Measurements from ENCODE around the gene ME3. TPM values are rescaled to one million over a fixed set of nuclear protein-coding genes. Genes with fewer than 3 reads are reported as not detected.

ME3 gene
- total RNA-seq, 1 experiment from 2014 or later = 0.83 TPM

- Histone ChIP-seq H3K27me3 (ENCODE audit: control insufficient read depth, insufficient read depth, low read length) (no peaks in the 10 kb centered on the region), H3K36me3 (replicated peaks; ENCODE audit: control insufficient read depth, insufficient read depth, low read length) (no peaks in the 10 kb centered on the region), H3K4me3 (ENCODE audit: insufficient read depth, low read depth, low read length) (no peak overlapping the region)
- DNase-seq = no peak
These were observed 196.1 kb downstream of the ME3 start for GRCh38 chr11:86476109-86476861.

GRCh38 chr11:86475027-86475426 lies 197.4 kb downstream of the ME3 start:
- no peak for DNase-seq
- Histone ChIP-seq H3K4me3 (ENCODE audit: insufficient read depth, low read depth, low read length) (no peak overlapping the region), H3K36me3 (replicated peaks; ENCODE audit: control insufficient read depth, insufficient read depth, low read length) (no peaks in the 10 kb centered on the region), H3K27me3 (ENCODE audit: control insufficient read depth, insufficient read depth, low read length) (no peaks in the 10 kb centered on the region)

GRCh38 chr11:86473991-86474833 lies 198.2 kb downstream of the ME3 start:
- no peaks in the 10 kb centered on the region for H3K27me3 ChIP-seq (ENCODE audit: control insufficient read depth, insufficient read depth, low read length)
- no peak overlapping the region for H3K4me3 ChIP-seq (ENCODE audit: insufficient read depth, low read depth, low read length)
- no peaks in the 10 kb centered on the region for H3K36me3 ChIP-seq (replicated peaks; ENCODE audit: control insufficient read depth, insufficient read depth, low read length)
- no peak for DNase-seq

GRCh38 chr11:86469491-86470388 lies 202.7 kb downstream of the ME3 start:
- no peaks in the 10 kb centered on the region for H3K36me3 ChIP-seq (replicated peaks; ENCODE audit: control insufficient read depth, insufficient read depth, low read length)
- no peak overlapping the region for H3K4me3 ChIP-seq (ENCODE audit: insufficient read depth, low read depth, low read length)
- DNase-seq = no peak
- no peaks in the 10 kb centered on the region for H3K27me3 ChIP-seq (ENCODE audit: control insufficient read depth, insufficient read depth, low read length)

GRCh38 chr11:86468169-86468568 lies 204.2 kb downstream of the ME3 start:
- Histone ChIP-seq H3K27me3 (ENCODE audit: control insufficient read depth, insufficient read depth, low read length) (no peaks in the 10 kb centered on the region), H3K4me3 (ENCODE audit: insufficient read depth, low read depth, low read length) (no peak overlapping the region), H3K36me3 (replicated peaks; ENCODE audit: control insufficient read depth, insufficient read depth, low read length) (no peaks in the 10 kb centered on the region)
- DNase-seq = no peak

- no peak for DNase-seq
- Histone ChIP-seq H3K27me3 (ENCODE audit: control insufficient read depth, insufficient read depth, low read length) (no peaks in the 10 kb centered on the region), H3K36me3 (replicated peaks; ENCODE audit: control insufficient read depth, insufficient read depth, low read length) (no peaks in the 10 kb centered on the region), H3K4me3 (ENCODE audit: insufficient read depth, low read depth, low read length) (no peak overlapping the region)
These were observed 207.8 kb downstream of the ME3 start for GRCh38 chr11:86464509-86465221.

- Histone ChIP-seq H3K4me3 (ENCODE audit: insufficient read depth, low read depth, low read length) (no peak overlapping the region), H3K36me3 (replicated peaks; ENCODE audit: control insufficient read depth, insufficient read depth, low read length) (no peaks in the 10 kb centered on the region), H3K27me3 (ENCODE audit: control insufficient read depth, insufficient read depth, low read length) (no peaks in the 10 kb centered on the region)
- DNase-seq = no peak
These were observed 208.5 kb downstream of the ME3 start for GRCh38 chr11:86463955-86464354.

- DNase-seq = no peak
- Histone ChIP-seq H3K36me3 (replicated peaks; ENCODE audit: control insufficient read depth, insufficient read depth, low read length) (no peaks in the 10 kb centered on the region), H3K27me3 (ENCODE audit: control insufficient read depth, insufficient read depth, low read length) (no peaks in the 10 kb centered on the region), H3K4me3 (ENCODE audit: insufficient read depth, low read depth, low read length) (no peak overlapping the region)
These were observed 209.3 kb downstream of the ME3 start for GRCh38 chr11:86463120-86463519.

- Histone ChIP-seq H3K36me3 (replicated peaks; ENCODE audit: control insufficient read depth, insufficient read depth, low read length) (no peaks in the 10 kb centered on the region), H3K27me3 (ENCODE audit: control insufficient read depth, insufficient read depth, low read length) (no peaks in the 10 kb centered on the region), H3K4me3 (ENCODE audit: insufficient read depth, low read depth, low read length) (no peak overlapping the region)
- no peak for DNase-seq
These were observed 210.5 kb downstream of the ME3 start for GRCh38 chr11:86461892-86462291.

GRCh38 chr11:86460461-86461385 lies 211.7 kb downstream of the ME3 start:
- no peak for DNase-seq
- H3K4me3 ChIP-seq (ENCODE audit: insufficient read depth, low read depth, low read length) = no peak overlapping the region
- H3K27me3 ChIP-seq (ENCODE audit: control insufficient read depth, insufficient read depth, low read length) = no peaks in the 10 kb centered on the region
- no peaks in the 10 kb centered on the region for H3K36me3 ChIP-seq (replicated peaks; ENCODE audit: control insufficient read depth, insufficient read depth, low read length)

GRCh38 chr11:86459682-86460460 lies 212.5 kb downstream of the ME3 start:
- no peaks in the 10 kb centered on the region for H3K27me3 ChIP-seq (ENCODE audit: control insufficient read depth, insufficient read depth, low read length)
- no peak for DNase-seq
- no peaks in the 10 kb centered on the region for H3K36me3 ChIP-seq (replicated peaks; ENCODE audit: control insufficient read depth, insufficient read depth, low read length)
- no peak overlapping the region for H3K4me3 ChIP-seq (ENCODE audit: insufficient read depth, low read depth, low read length)

GRCh38 chr11:86459002-86459385 lies 213.4 kb downstream of the ME3 start:
- Histone ChIP-seq H3K27me3 (ENCODE audit: control insufficient read depth, insufficient read depth, low read length) (no peaks in the 10 kb centered on the region), H3K36me3 (replicated peaks; ENCODE audit: control insufficient read depth, insufficient read depth, low read length) (no peaks in the 10 kb centered on the region), H3K4me3 (ENCODE audit: insufficient read depth, low read depth, low read length) (no peak overlapping the region)
- no peak for DNase-seq
